Left ventricle myocardium superior (tissue), 1 donor: ENCODE data around the gene CTBP2. TPM values are rescaled to one million over a fixed set of nuclear protein-coding genes. Genes with fewer than 3 reads are reported as not detected.

Experiments used
- ATAC-seq: fragments of 200-7000 bp; cut with Tn5 transposase; one replicate; pipeline ENCODE4 v1.9.1; 2020; ENCODE audit warnings: mild to moderate bottlenecking, moderate library complexity
- DNase-seq: peaks from one replicate; pipeline ENCODE4 v3.0.0-alpha.2; 2020
- intact Hi-C: fragments of 100-400 bp; cut with micrococcal nuclease; formaldehyde crosslinking; loops from one replicate; pipeline ENCODE4 v1.11.0; 2022
- total RNA-seq: library from RNA; stranded (reverse); fragmentation: NEBNext Ultra II Directional; extraction: Animal tissue kit (Norgen Biotek cat#: 25700); gene quantifications from one replicate; pipeline ENCODE4 v1.2.1, GENCODE V29; 2021
- donor health status: DM: no; HTN: yes; CAD: no; lungs with severe emphysema.

Gene CTBP2
- total RNA-seq, 1 donor from 2014 or later = 29.3 TPM

GRCh38 chr10:124959564-124959963, 200.8 kb downstream of the CTBP2 start:
- intact Hi-C loops = no loop called here
- ATAC-seq (no peak), DNase-seq (no peak)

- intact Hi-C loops = no loop called here
- no peak for ATAC-seq
- DNase-seq = no peak
Observed at GRCh38 chr10:124957404-124957947, 202.9 kb downstream of the CTBP2 start.

- ATAC-seq (no peak), DNase-seq (no peak)
- intact Hi-C loops = no loop called here
Observed at GRCh38 chr10:124956764-124957163, 203.6 kb downstream of the CTBP2 start.

- ATAC-seq (no peak), DNase-seq (no peak)
Observed at GRCh38 chr10:124955868-124956267, 204.5 kb downstream of the CTBP2 start.

GRCh38 chr10:124955243-124955642, 205.1 kb downstream of the CTBP2 start:
- intact Hi-C loops = no loop called here
- ATAC-seq = peak; percentile 33
- DNase-seq = no peak

More at GRCh38 chr10:124955868-124956267, 204.5 kb downstream of the CTBP2 start:
- intact Hi-C loops = no loop called here

GRCh38 chr10:124953421-124953820, 206.9 kb downstream of the CTBP2 start:
- DNase-seq = no peak
- intact Hi-C loops = no loop called here
- no peak for ATAC-seq

GRCh38 chr10:124952123-124952522, 208.2 kb downstream of the CTBP2 start:
- ATAC-seq = no peak
- intact Hi-C loops = no loop called here

GRCh38 chr10:124949543-124949942, 210.8 kb downstream of the CTBP2 start:
- no peak for DNase-seq
- intact Hi-C loops = no loop called here
- ATAC-seq = no peak

More at GRCh38 chr10:124952123-124952522, 208.2 kb downstream of the CTBP2 start:
- DNase-seq = no peak

- ATAC-seq (peak; percentile 24), DNase-seq (no peak)
- intact Hi-C loops = no loop called here
Observed at GRCh38 chr10:124946945-124947344, 213.4 kb downstream of the CTBP2 start.

GRCh38 chr10:124944982-124945381, 215.4 kb downstream of the CTBP2 start:
- intact Hi-C loops = no loop called here
- ATAC-seq = no peak
- DNase-seq = no peak

GRCh38 chr10:124943301-124944092, 216.9 kb downstream of the CTBP2 start:
- intact Hi-C loops = no loop called here
- DNase-seq (no peak), ATAC-seq (peak; percentile 54)

GRCh38 chr10:124942317-124943169, 217.8 kb downstream of the CTBP2 start:
- no peak for DNase-seq
- intact Hi-C loops = no loop called here
- ATAC-seq = peak; percentile 56

- ATAC-seq (no peak), DNase-seq (no peak)
- intact Hi-C loops = no loop called here
Observed at GRCh38 chr10:124941823-124942222, 218.5 kb downstream of the CTBP2 start, which contains the start of gene ZRANB1. TSS of gene ZRANB1 (plus strand) at chr10:124942123. CDS start at chr10:124942494, 371 bp downstream.

- no peak for ATAC-seq
- DNase-seq = no peak
- intact Hi-C loops = no loop called here
Observed at GRCh38 chr10:124939290-124939689, 221.1 kb downstream of the CTBP2 start.

GRCh38 chr10:124936813-124937212, 223.6 kb downstream of the CTBP2 start:
- no peak for DNase-seq
- intact Hi-C loops = no loop called here
- ATAC-seq = no peak

- no peak for ATAC-seq
- no peak for DNase-seq
- intact Hi-C loops = no loop called here
Observed at GRCh38 chr10:124935946-124936345, 224.4 kb downstream of the CTBP2 start.
